Measurements from ENCODE around the gene CFL1.
A peak's percentile ranks its signal among the peaks of the same experiment; 100 is the strongest.
"Not testable (repeated sequence)": the region's sequence is repeated elsewhere in the genome, so short reads cannot be mapped to it uniquely, and the experiment has no call there.

CFL1 gene

GRCh38 chr11:65892661-65893317 lies 34.8 kb upstream of the CFL1 start:
- FAIRE-seq = no peak

GRCh38 chr11:65892137-65892540 lies 34.2 kb upstream of the CFL1 start:
- TF ChIP-seq POLR2A (IDR thresholded peaks at IDR 0.05; ENCODE audit: low read depth, low read length) = 0 out of 2 replicates have a peak, but pooled peaks have one; percentile 10
- DNase-seq (ENCODE audit: insufficient read length, low spot score); FAIRE-seq: not testable (repeated sequence)

More at GRCh38 chr11:65892661-65893317, 34.8 kb upstream of the CFL1 start:
- DNase-seq (ENCODE audit: insufficient read length, low spot score) = no peak
- no peak; the same call in 1 of the 2 replicates for TF ChIP-seq POLR2A (IDR thresholded peaks at IDR 0.05; ENCODE audit: low read depth, low read length)

- no peak for FAIRE-seq
- TF ChIP-seq POLR2A (IDR thresholded peaks at IDR 0.05; ENCODE audit: low read depth, low read length) = 0 out of 2 replicates have a peak, but pooled peaks have one; percentile 10
- DNase-seq (ENCODE audit: insufficient read length, low spot score) = no peak
Measured at GRCh38 chr11:65891219-65892136, 33.5 kb upstream of the CFL1 start.

- peak; percentile 71 for DNase-seq (ENCODE audit: insufficient read length, low spot score)
- no peak for FAIRE-seq
- TF ChIP-seq POLR2A (IDR thresholded peaks at IDR 0.05; ENCODE audit: low read depth, low read length) = peak; percentile 97
Measured at GRCh38 chr11:65890324-65891218, 32.6 kb upstream of the CFL1 start, which contains the start of gene CCDC85B. CCDC85B (plus strand) TSS chr11:65890673; CDS start chr11:65890784, 111 bp downstream.

- FAIRE-seq = no peak
- TF ChIP-seq POLR2A (IDR thresholded peaks at IDR 0.05; ENCODE audit: low read depth, low read length) = peak; percentile 69
- DNase-seq (ENCODE audit: insufficient read length, low spot score) = peak; percentile 87
Measured at GRCh38 chr11:65888163-65888814, 30.3 kb upstream of the CFL1 start, which contains the start of gene FIBP. FIBP (minus strand) TSS chr11:65888471; CDS start chr11:65888418, 53 bp downstream.

GRCh38 chr11:65887723-65888162 lies 29.8 kb upstream of the CFL1 start:
- no peak for TF ChIP-seq POLR2A (IDR thresholded peaks at IDR 0.05; ENCODE audit: low read depth, low read length)
- DNase-seq (ENCODE audit: insufficient read length, low spot score) = no peak
- no peak for FAIRE-seq

- no peak for TF ChIP-seq POLR2A (IDR thresholded peaks at IDR 0.05; ENCODE audit: low read depth, low read length)
- FAIRE-seq = no peak
- no peak for DNase-seq (ENCODE audit: insufficient read length, low spot score)
Measured at GRCh38 chr11:65886826-65887722, 29.1 kb upstream of the CFL1 start.

- FAIRE-seq (no peak), DNase-seq (ENCODE audit: insufficient read length, low spot score) (no peak)
- no peak for TF ChIP-seq POLR2A (IDR thresholded peaks at IDR 0.05; ENCODE audit: low read depth, low read length)
Measured at GRCh38 chr11:65885808-65886536, 28.0 kb upstream of the CFL1 start.

- DNase-seq (ENCODE audit: insufficient read length, low spot score) = no peak
- TF ChIP-seq POLR2A (IDR thresholded peaks at IDR 0.05; ENCODE audit: low read depth, low read length) = no peak
- no peak for FAIRE-seq
Measured at GRCh38 chr11:65885231-65885630, 27.3 kb upstream of the CFL1 start.

GRCh38 chr11:65884716-65885092 lies 26.7 kb upstream of the CFL1 start:
- DNase-seq (ENCODE audit: insufficient read length, low spot score) = peak; percentile 77
- no peak for FAIRE-seq
- no peak for TF ChIP-seq POLR2A (IDR thresholded peaks at IDR 0.05; ENCODE audit: low read depth, low read length)
